IMR-90 (cell line): ENCODE data around the gene IL1R2. TPM values are rescaled to one million over a fixed set of nuclear protein-coding genes. Genes with fewer than 3 reads are reported as not detected.

ENCODE experiments used
- ATAC-seq: fragments of 200-7000 bp; cut with Tn5 transposase; 2 replicates; pipeline ENCODE4 v1.9.1; 2020; ENCODE audit warnings: low read depth, mild to moderate bottlenecking, moderate library complexity
- BruUV-seq: library from RNA; stranded (reverse); fragments of 400-500 nt; replicated peaks from 2 replicates; lab custom pipeline; 2021; lab: Mats Ljungman, UMichigan
- CTCF ChIA-PET: fragments of 300-600 bp; formaldehyde crosslinking; extraction: SDS; loops from one replicate; lab custom pipeline; 2021; ENCODE audit warnings: antibody characterized with exemption; lab: Yijun Ruan, JAX
- POLR2A ChIA-PET: fragments of 300-600 bp; sonication (Branson Sonifier 250); formaldehyde crosslinking; loops from one replicate; lab custom pipeline; 2022; ENCODE audit warnings: antibody characterized with exemption; ENCODE audit not compliant: unreplicated experiment; lab: Charles Lee
- DNase-seq: peaks from one replicate; pipeline ENCODE4 v3.0.0; 2013
- H2AFZ ChIP-seq: replicated peaks from 2 replicates; pipeline ENCODE3; 2013; ENCODE audit warnings: low read length, mild to moderate bottlenecking; ENCODE audit not compliant: poor library complexity
- H2AK5ac ChIP-seq: 2 replicates; pipeline ENCODE4 v1.6.1; 2013; ENCODE audit warnings: low read depth, low read length, inconsistent platforms
- H2AK9ac ChIP-seq: replicated peaks from 2 replicates; pipeline ENCODE3; 2013; ENCODE audit warnings: mild to moderate bottlenecking, low read depth, low read length, moderate library complexity; ENCODE audit not compliant: poor library complexity
- H2BK120ac ChIP-seq: 2 replicates; pipeline ENCODE4 v1.6.1; 2013; ENCODE audit warnings: low read depth, low read length, inconsistent platforms
- H2BK15ac ChIP-seq: 3 replicates; pipeline ENCODE4 v1.6.1; 2013; ENCODE audit warnings: low read depth, low read length, inconsistent platforms
- H2BK20ac ChIP-seq: 2 replicates; pipeline ENCODE4 v1.6.1; 2013; ENCODE audit warnings: low read depth, mild to moderate bottlenecking, inconsistent platforms, low read length, moderate library complexity
- H2BK5ac ChIP-seq: 2 replicates; pipeline ENCODE4 v1.6.1; 2013; ENCODE audit warnings: mild to moderate bottlenecking, low read depth, low read length, inconsistent platforms; ENCODE audit not compliant: poor library complexity, severe bottlenecking
- H3K14ac ChIP-seq: replicated peaks from 2 replicates; pipeline ENCODE4 v1.6.1; 2013; ENCODE audit warnings: low read depth, low read length, inconsistent platforms
- H3K18ac ChIP-seq: 2 replicates; pipeline ENCODE4 v1.6.1; 2013; ENCODE audit warnings: low read depth, low read length, control low read depth
- H3K23ac ChIP-seq: 2 replicates; pipeline ENCODE4 v1.6.1; 2013; ENCODE audit warnings: low read depth, low read length, inconsistent platforms
- H3K27ac ChIP-seq: 2 replicates; pipeline ENCODE4 v1.5.1; 2013; ENCODE audit warnings: mild to moderate bottlenecking, control low read depth, low read length; ENCODE audit not compliant: insufficient read depth
- H3K27me3 ChIP-seq: 2 replicates; pipeline ENCODE4 v1.6.1; 2013; ENCODE audit warnings: low read length; ENCODE audit not compliant: control insufficient read depth, insufficient read depth
- H3K36me3 ChIP-seq: 2 replicates; pipeline ENCODE4 v1.6.1; 2013; ENCODE audit warnings: low read length, mixed read lengths; ENCODE audit not compliant: control insufficient read depth, insufficient read depth
- H3K4ac ChIP-seq: 2 replicates; pipeline ENCODE4 v1.6.1; 2013; ENCODE audit warnings: low read depth, low read length, inconsistent platforms
- H3K4me1 ChIP-seq: 2 replicates; pipeline ENCODE4 v1.6.1; 2013; ENCODE audit warnings: low read length, mixed read lengths; ENCODE audit not compliant: control insufficient read depth, insufficient read depth
- H3K4me2 ChIP-seq: 2 replicates; pipeline ENCODE4 v1.6.1; 2013; ENCODE audit warnings: low read depth, mild to moderate bottlenecking, control low read depth, low read length, moderate library complexity
- H3K4me3 ChIP-seq: 2 replicates; pipeline ENCODE4 v1.5.1; 2013; ENCODE audit warnings: low read depth, mild to moderate bottlenecking, control low read depth, low read length, moderate library complexity; ENCODE audit not compliant: insufficient read depth
- H3K56ac ChIP-seq: 2 replicates; pipeline ENCODE4 v1.6.1; 2013; ENCODE audit warnings: low read length, inconsistent platforms; ENCODE audit not compliant: insufficient read depth; ENCODE audit errors: extremely low read depth
- H3K79me1 ChIP-seq, 2 experiments: 2 replicates each; pipeline ENCODE4 v1.6.1; 2013; ENCODE audit warnings: low read length in 2 of 2, inconsistent platforms in 1 of 2, low read depth in 1 of 2
- H3K9ac ChIP-seq: 2 replicates; pipeline ENCODE4 v1.6.1; 2013; ENCODE audit warnings: low read depth, low read length, control low read depth
- H3K9me1 ChIP-seq: 2 replicates; pipeline ENCODE4 v1.6.1; 2013; ENCODE audit warnings: low read length, inconsistent platforms; ENCODE audit not compliant: insufficient read depth
- H3K9me3 ChIP-seq: 2 replicates; pipeline ENCODE4 v1.6.1; 2013; ENCODE audit warnings: low read length; ENCODE audit not compliant: control insufficient read depth, insufficient read depth
- H4K20me1 ChIP-seq: 2 replicates; pipeline ENCODE4 v1.6.1; 2013; ENCODE audit warnings: low read length, inconsistent platforms; ENCODE audit not compliant: insufficient read depth
- H4K5ac ChIP-seq: 2 replicates; pipeline ENCODE4 v1.6.1; 2013; ENCODE audit warnings: mild to moderate bottlenecking, low read depth, low read length, control low read depth
- H4K8ac ChIP-seq, 2 experiments: 2 replicates each; pipeline ENCODE4 v1.6.1; 2013; ENCODE audit warnings: low read depth in 2 of 2, low read length in 2 of 2, control low read depth in 1 of 2, inconsistent platforms in 1 of 2
- H4K91ac ChIP-seq: 2 replicates; pipeline ENCODE4 v1.6.1; 2013; ENCODE audit warnings: low read depth, low read length, inconsistent platforms; ENCODE audit not compliant: insufficient read depth
- BHLHE40 ChIP-seq: fragments of 150-350 bp; IDR thresholded peaks from 2 replicates; pipeline ENCODE4 v1.6.1; 2016; ENCODE audit warnings: mild to moderate bottlenecking, low read depth, low read length
- CEBPB ChIP-seq: IDR thresholded peaks from 2 replicates; pipeline ENCODE4 v1.6.1; 2012; ENCODE audit warnings: low read depth, low read length, improper control_type of control experiment
- FOS ChIP-seq: fragments of 150-350 bp; IDR thresholded peaks from 2 replicates; pipeline ENCODE4 v1.6.1; 2016; ENCODE audit warnings: low read depth, low read length
- MXI1 ChIP-seq: IDR thresholded peaks from 2 replicates; pipeline ENCODE4 v1.6.1; 2012; ENCODE audit warnings: low read depth, mild to moderate bottlenecking, low read length, moderate library complexity, borderline replicate concordance
- POLR2A ChIP-seq: IDR thresholded peaks from 2 replicates; pipeline ENCODE4 v1.6.1; 2012; ENCODE audit warnings: mild to moderate bottlenecking, low read depth, low read length
- RAD21 ChIP-seq: IDR thresholded peaks from 2 replicates; pipeline ENCODE4 v1.6.1; 2012; ENCODE audit warnings: low read length, improper control_type of control experiment
- RFX5 ChIP-seq: IDR thresholded peaks from 2 replicates; pipeline ENCODE4 v1.8.0; 2012; ENCODE audit warnings: low read depth, mild to moderate bottlenecking, low read length, moderate library complexity
- WGBS, 2 experiments: methylation state at CpG; one replicate each; pipeline versions ENCODE4 v1.1.5 to v1.1.7; 2013; ENCODE audit warnings: missing lambda C conversion rate in 2 of 2; ENCODE audit not compliant: insufficient read length in 1 of 2; ENCODE audit errors: extremely low coverage in 2 of 2; 5-methylcytosine and 5-hydroxymethylcytosine counted together
- dilution Hi-C: fragments of 300-500 bp; cut with HindIII; formaldehyde crosslinking; loops from one replicate; pipeline ENCODE4 v1.14.3; 2018; ENCODE audit warnings: low sequenced_read_pairs; ENCODE audit not compliant: unreplicated experiment
- in situ Hi-C: fragments of 300-500 bp; cut with MboI; formaldehyde crosslinking; loops from 3 replicates; pipeline ENCODE4 v1.14.3; 2019; ENCODE audit warnings: low sequenced_read_pairs, inconsistent platforms, mixed read lengths
- intact Hi-C: fragments of 100-400 bp; cut with micrococcal nuclease; formaldehyde crosslinking; loops from 2 replicates; pipeline ENCODE4 v1.10.0; 2022
- polyA plus RNA-seq, 3 experiments: library from polyadenylated mRNA; depleted of rRNA; stranded (reverse); fragments of >200 nt; gene quantifications; 2 replicates each; pipeline ENCODE4 v1.2.3, GENCODE V29; 2012; ENCODE audit warnings: low replicate concordance in 1 of 3
- total RNA-seq: library from RNA; depleted of rRNA; stranded (reverse); fragments of >200 nt; gene quantifications from 2 replicates; pipeline ENCODE4 v1.2.3, GENCODE V29; 2012
- TF ChIP-seq, protein P1 (sequence below): fragments of 150-350 bp; IDR thresholded peaks from 2 replicates; pipeline ENCODE4 v1.6.1; 2017; ENCODE audit warnings: mild to moderate bottlenecking, antibody characterized with exemption, low read length, low read depth
- TF ChIP-seq, protein P2 (sequence below): conservative IDR thresholded peaks from 2 replicates; pipeline ENCODE4 v1.5.1; 2012; ENCODE audit warnings: mild to moderate bottlenecking, low read depth, low read length, improper control_type of control experiment
- TF ChIP-seq, protein P3 (sequence below): fragments of 150-350 bp; IDR thresholded peaks from 2 replicates; pipeline ENCODE4 v1.6.1; 2016; ENCODE audit warnings: low read depth, mild to moderate bottlenecking, low read length, moderate library complexity, borderline replicate concordance

The IL1R2 gene
- total and polyA plus RNA-seq, 2 of the 4 experiments (the other 2 are of a cell fraction): not detected

DNA sequence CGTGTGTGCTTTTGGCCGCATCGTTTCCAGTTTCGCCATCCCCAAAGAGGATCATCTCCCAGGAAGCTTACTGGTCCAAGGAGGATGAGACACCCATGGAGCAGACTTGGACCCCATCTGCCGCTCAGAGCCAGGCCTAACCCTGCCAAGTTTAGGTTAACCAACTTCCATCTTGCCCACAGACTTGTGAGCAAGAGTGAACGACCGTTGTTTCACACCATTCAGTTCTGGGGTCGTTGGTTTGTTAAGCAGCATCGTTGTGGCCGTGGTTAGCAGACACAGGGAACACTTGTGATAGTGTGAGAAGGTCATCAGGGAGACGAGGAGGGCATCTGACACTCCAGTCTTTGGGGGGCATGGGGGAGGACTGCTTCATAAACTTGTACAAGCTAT lies 15.1 kb downstream of the IL1R2 start:
- Histone ChIP-seq H3K18ac (no peak overlapping the region; the same call in 1 of the 2 replicates), H3K4ac (no peak overlapping the region; the same call in 1 of the 2 replicates), H2BK120ac (no peak overlapping the region), H2AFZ (peak overlapping the region; percentile 64), H3K79me1 (no peaks in the 10 kb centered on the region), H3K27ac (no peak overlapping the region), H2BK20ac (no peak overlapping the region), H3K9me3 (no peaks in the 10 kb centered on the region), H4K91ac (no peak overlapping the region), H4K20me1 (no peaks in the 10 kb centered on the region), H3K4me1 (no peaks in the 10 kb centered on the region), H3K9ac (no peak overlapping the region), H3K9me1 (no peaks in the 10 kb centered on the region), H4K5ac (no peak overlapping the region), H3K4me3 (no peak overlapping the region), H3K36me3 (no peaks in the 10 kb centered on the region), H3K4me2 (no peak overlapping the region), H3K23ac (no peak overlapping the region), H2BK15ac (no peak overlapping the region), H4K8ac (no peak overlapping the region; a peak in 1 of 4 replicates), H2BK5ac (no peak overlapping the region), H3K14ac (no peak overlapping the region), H3K56ac (no peak overlapping the region), H3K27me3 (peaks cover 5% of the 10 kb centered on the region; the same call in 1 of the 2 replicates), H2AK5ac (no peak overlapping the region), H2AK9ac (no peak overlapping the region)
- in situ Hi-C loops: no loop called here
- 88% methylated on average over 5 of the region's 11 CpGs; no CpG with 5 or more reads in 1 of the 2 experiments for WGBS, 2 experiments
- no TSS peak for BruUV-seq
- ATAC-seq (no peak), DNase-seq (no peak)
- ChIA-PET POLR2A (no interaction called here), CTCF (interaction anchor here (1.1 to 2.8 kb wide), 7 partner anchors 13 to 234 kb away, joined by 3 to 14 read pairs (median 9); no protein-coding TSS in a partner anchor)
- TF ChIP-seq POLR2A (no peak), MXI1 (no peak), RAD21 (no peak), BHLHE40 (no peak), FOS (no peak), RFX5 (no peak), CEBPB (no peak)
- TF ChIP-seq, protein P1, sequence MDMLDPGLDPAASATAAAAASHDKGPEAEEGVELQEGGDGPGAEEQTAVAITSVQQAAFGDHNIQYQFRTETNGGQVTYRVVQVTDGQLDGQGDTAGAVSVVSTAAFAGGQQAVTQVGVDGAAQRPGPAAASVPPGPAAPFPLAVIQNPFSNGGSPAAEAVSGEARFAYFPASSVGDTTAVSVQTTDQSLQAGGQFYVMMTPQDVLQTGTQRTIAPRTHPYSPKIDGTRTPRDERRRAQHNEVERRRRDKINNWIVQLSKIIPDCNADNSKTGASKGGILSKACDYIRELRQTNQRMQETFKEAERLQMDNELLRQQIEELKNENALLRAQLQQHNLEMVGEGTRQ: no peak
- TF ChIP-seq, protein P2, sequence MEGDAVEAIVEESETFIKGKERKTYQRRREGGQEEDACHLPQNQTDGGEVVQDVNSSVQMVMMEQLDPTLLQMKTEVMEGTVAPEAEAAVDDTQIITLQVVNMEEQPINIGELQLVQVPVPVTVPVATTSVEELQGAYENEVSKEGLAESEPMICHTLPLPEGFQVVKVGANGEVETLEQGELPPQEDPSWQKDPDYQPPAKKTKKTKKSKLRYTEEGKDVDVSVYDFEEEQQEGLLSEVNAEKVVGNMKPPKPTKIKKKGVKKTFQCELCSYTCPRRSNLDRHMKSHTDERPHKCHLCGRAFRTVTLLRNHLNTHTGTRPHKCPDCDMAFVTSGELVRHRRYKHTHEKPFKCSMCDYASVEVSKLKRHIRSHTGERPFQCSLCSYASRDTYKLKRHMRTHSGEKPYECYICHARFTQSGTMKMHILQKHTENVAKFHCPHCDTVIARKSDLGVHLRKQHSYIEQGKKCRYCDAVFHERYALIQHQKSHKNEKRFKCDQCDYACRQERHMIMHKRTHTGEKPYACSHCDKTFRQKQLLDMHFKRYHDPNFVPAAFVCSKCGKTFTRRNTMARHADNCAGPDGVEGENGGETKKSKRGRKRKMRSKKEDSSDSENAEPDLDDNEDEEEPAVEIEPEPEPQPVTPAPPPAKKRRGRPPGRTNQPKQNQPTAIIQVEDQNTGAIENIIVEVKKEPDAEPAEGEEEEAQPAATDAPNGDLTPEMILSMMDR: no peak
- TF ChIP-seq, protein P3, sequence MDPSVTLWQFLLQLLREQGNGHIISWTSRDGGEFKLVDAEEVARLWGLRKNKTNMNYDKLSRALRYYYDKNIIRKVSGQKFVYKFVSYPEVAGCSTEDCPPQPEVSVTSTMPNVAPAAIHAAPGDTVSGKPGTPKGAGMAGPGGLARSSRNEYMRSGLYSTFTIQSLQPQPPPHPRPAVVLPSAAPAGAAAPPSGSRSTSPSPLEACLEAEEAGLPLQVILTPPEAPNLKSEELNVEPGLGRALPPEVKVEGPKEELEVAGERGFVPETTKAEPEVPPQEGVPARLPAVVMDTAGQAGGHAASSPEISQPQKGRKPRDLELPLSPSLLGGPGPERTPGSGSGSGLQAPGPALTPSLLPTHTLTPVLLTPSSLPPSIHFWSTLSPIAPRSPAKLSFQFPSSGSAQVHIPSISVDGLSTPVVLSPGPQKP: no peak
- intact Hi-C loops: loop anchor here (1.0 to 5.0 kb wide), 3 partner anchors 125 to 442 kb away; no protein-coding TSS in a partner anchor
- dilution Hi-C loops: loop anchor here (25.0 kb wide), 1 partner anchor 155 kb away; no protein-coding TSS in a partner anchor
